ENCODE measurements around the gene HIC1.
A peak's percentile ranks its signal among the peaks of the same experiment; 100 is the strongest.

The HIC1 gene

GRCh38 chr17:2082003-2082781 is 27.3 kb downstream of the HIC1 start:
- DNase-seq, result peak; percentile 43

- DNase-seq, result no peak
Measured at GRCh38 chr17:2083613-2084035, 28.7 kb downstream of the HIC1 start.

GRCh38 chr17:2084036-2084765 is 29.3 kb downstream of the HIC1 start:
- peak; percentile 51 for DNase-seq

- peak; percentile 90 for DNase-seq
Measured at GRCh38 chr17:2084766-2085647, 30.1 kb downstream of the HIC1 start.

- DNase-seq, result peak; percentile 81
Measured at GRCh38 chr17:2085648-2085949, 30.7 kb downstream of the HIC1 start.

- no peak for DNase-seq
Measured at GRCh38 chr17:2086306-2086705, 31.4 kb downstream of the HIC1 start.

GRCh38 chr17:2087597-2088211 is 32.8 kb downstream of the HIC1 start:
- peak; percentile 64 for DNase-seq

GRCh38 chr17:2089021-2089422 is 34.1 kb downstream of the HIC1 start:
- peak; percentile 81 for DNase-seq

- DNase-seq, result no peak
Measured at GRCh38 chr17:2090210-2090641, 35.3 kb downstream of the HIC1 start.

GRCh38 chr17:2090804-2091534 is 36.1 kb downstream of the HIC1 start:
- peak; percentile 98 for DNase-seq

- no peak for DNase-seq
Measured at GRCh38 chr17:2092253-2092652, 37.4 kb downstream of the HIC1 start.

- no peak for DNase-seq
Measured at GRCh38 chr17:2093349-2093748, 38.4 kb downstream of the HIC1 start.

GRCh38 chr17:2094891-2095535 is 40.1 kb downstream of the HIC1 start:
- DNase-seq, result peak; percentile 79

- peak; percentile 28 for DNase-seq
Measured at GRCh38 chr17:2095536-2095910, 40.6 kb downstream of the HIC1 start.

- DNase-seq, result peak; percentile 48
Measured at GRCh38 chr17:2101448-2102257, 46.8 kb downstream of the HIC1 start.

- DNase-seq, result peak; percentile 92
Measured at GRCh38 chr17:2102931-2103809, 48.3 kb downstream of the HIC1 start.

- DNase-seq, result no peak
Measured at GRCh38 chr17:2105663-2106062, 50.8 kb downstream of the HIC1 start.

GRCh38 chr17:2106308-2106955 is 51.5 kb downstream of the HIC1 start:
- DNase-seq, result peak; percentile 70

- DNase-seq, result no peak
Measured at GRCh38 chr17:2107050-2107449, 52.1 kb downstream of the HIC1 start.

All from fibroblast of skin of right biceps (primary cell).